Breast epithelium (tissue), 3 donors: ENCODE data around the gene PLSCR3.

Experiments
- POLR2A ChIP-seq: fragments of 450-650 bp; IDR thresholded peaks from one replicate; pipeline ENCODE4 v1.6.1; 2016; ENCODE audit warnings: antibody characterized with exemption, mild to moderate bottlenecking, moderate library complexity
- POLR2AphosphoS5 ChIP-seq, 3 donors: sonication (generic); formaldehyde crosslinking; IDR thresholded peaks; one replicate each; pipeline ENCODE4 v1.6.1; 2017; ENCODE audit warnings: antibody characterized with exemption in 3 of 3
- TF ChIP-seq, protein P1 (sequence below), 3 donors: fragments of 450-650 bp; IDR thresholded peaks; one replicate each; pipeline ENCODE4 v1.5.1; 2016 to 2017; ENCODE audit warnings: antibody characterized with exemption in 3 of 3, mild to moderate bottlenecking in 3 of 3, moderate library complexity in 3 of 3

DNA sequence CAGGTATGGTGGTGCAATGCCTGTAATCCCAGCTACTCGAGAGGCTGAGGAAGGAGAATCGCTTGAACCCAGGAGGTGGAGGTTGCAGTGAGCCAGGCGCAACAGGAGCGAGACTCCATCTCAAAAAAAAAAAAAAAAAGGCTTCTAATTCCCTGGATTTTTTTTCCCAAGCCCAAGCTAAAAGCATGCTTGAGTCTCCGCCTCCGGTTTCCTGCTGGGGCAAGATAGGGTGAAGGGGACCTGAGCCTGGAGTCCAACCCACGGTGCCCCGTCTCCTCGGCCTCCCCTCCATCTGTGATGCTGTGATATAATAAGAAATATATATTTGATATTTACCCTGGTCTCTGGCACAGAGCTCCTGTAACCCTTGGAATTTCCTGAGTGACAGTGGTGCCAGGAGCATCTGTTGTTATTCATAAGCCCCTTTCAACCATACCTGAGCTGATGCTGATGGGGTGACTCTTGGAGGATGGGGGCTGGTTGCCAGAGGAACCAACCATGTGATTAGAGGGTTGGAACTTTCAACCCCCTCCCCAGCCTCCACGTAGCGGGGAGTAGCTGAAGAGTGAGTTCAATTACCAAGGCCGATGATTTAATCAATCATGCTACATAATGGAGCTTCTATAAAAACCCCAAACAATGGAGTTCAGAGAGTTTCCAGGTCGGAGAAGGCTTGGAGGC lies 26.3 kb downstream of the PLSCR3 start:
- TF ChIP-seq POLR2A (no peak), POLR2AphosphoS5 (IDR thresholded peaks at IDR 0.05) (no peak)
- TF ChIP-seq, protein P1, sequence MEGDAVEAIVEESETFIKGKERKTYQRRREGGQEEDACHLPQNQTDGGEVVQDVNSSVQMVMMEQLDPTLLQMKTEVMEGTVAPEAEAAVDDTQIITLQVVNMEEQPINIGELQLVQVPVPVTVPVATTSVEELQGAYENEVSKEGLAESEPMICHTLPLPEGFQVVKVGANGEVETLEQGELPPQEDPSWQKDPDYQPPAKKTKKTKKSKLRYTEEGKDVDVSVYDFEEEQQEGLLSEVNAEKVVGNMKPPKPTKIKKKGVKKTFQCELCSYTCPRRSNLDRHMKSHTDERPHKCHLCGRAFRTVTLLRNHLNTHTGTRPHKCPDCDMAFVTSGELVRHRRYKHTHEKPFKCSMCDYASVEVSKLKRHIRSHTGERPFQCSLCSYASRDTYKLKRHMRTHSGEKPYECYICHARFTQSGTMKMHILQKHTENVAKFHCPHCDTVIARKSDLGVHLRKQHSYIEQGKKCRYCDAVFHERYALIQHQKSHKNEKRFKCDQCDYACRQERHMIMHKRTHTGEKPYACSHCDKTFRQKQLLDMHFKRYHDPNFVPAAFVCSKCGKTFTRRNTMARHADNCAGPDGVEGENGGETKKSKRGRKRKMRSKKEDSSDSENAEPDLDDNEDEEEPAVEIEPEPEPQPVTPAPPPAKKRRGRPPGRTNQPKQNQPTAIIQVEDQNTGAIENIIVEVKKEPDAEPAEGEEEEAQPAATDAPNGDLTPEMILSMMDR (IDR thresholded peaks at IDR 0.05): no peak
